ENCODE data around the gene FRAT1.

- TF ChIP-seq EZH2phosphoT487 (IDR thresholded peaks at IDR 0.05; ENCODE audit: low read depth), result no peak
- TF ChIP-seq CTCF (IDR thresholded peaks at IDR 0.05; ENCODE audit: low read depth, low read length), result no peak
Measured at GRCh38 chr10:97321032-97321803, 2.1 kb downstream of the FRAT1 start.

Measured in OCI-LY3 (cell line).